AG04450 (cell line): Measurements from ENCODE around the gene USP49. TPM values are rescaled to one million over a fixed set of nuclear protein-coding genes. Genes with fewer than 3 reads are reported as not detected.

Experiments
- CTCF ChIA-PET: fragments of 300-600, 350-600 bp; formaldehyde crosslinking; extraction: SDS; loops from one replicate; lab custom pipeline; 2022; ENCODE audit warnings: antibody characterized with exemption, inconsistent platforms; lab: Charles Lee
- POLR2A ChIA-PET: fragments of 350-600 bp; formaldehyde crosslinking; extraction: SDS; loops from one replicate; lab custom pipeline; 2021; ENCODE audit warnings: antibody characterized with exemption, inconsistent platforms; lab: Yijun Ruan, JAX
- DNase-seq: peaks from one replicate; pipeline ENCODE4 v3.0.0-alpha.2; 2011; ENCODE audit warnings: low read depth, low spot score
- H3K27ac ChIP-seq: one replicate; pipeline ENCODE4 v1.5.1; 2012; ENCODE audit warnings: low read depth, low read length, control low read depth
- H3K27me3 ChIP-seq: one replicate; pipeline ENCODE4 v1.6.0; 2012; ENCODE audit warnings: low read length; ENCODE audit not compliant: control insufficient read depth, insufficient read depth
- H3K4me3 ChIP-seq: 2 replicates; pipeline ENCODE4 v1.5.1; 2011; ENCODE audit warnings: mild to moderate bottlenecking, low read depth, low read length, control low read depth
- H3K9me3 ChIP-seq: 2 replicates; pipeline ENCODE4 v1.5.1; 2012; ENCODE audit warnings: low read length; ENCODE audit not compliant: control insufficient read depth, insufficient read depth
- CTCF ChIP-seq: IDR thresholded peaks from 2 replicates; pipeline ENCODE4 v1.5.1; 2011; ENCODE audit warnings: low read depth, low read length, control low read depth, inconsistent platforms
- polyA plus RNA-seq: library from polyadenylated mRNA; depleted of rRNA; stranded (reverse); fragments of >200 nt; gene quantifications from 2 replicates; pipeline ENCODE4 v1.2.3, GENCODE V29; 2011

USP49 gene
- polyA plus RNA-seq, 1 experiment: 3.0 TPM

- CTCF ChIA-PET: interaction anchor here (0.5 to 3.1 kb wide), 86 partner anchors 8 to 1789 kb away, joined by 3 to 144 read pairs (median 5); partner anchors contain the start of genes CCND3, TAF8, TOMM6 and USP49
- peak; percentile 95 for TF ChIP-seq CTCF
- DNase-seq: peak; percentile 79
These were observed 25.9 kb upstream of the USP49 start, which contains the start of the genes BYSL and MED20 for GRCh38 chr6:41920921-41921711. Gene BYSL, plus strand, starts transcription at chr6:41921499. Its CDS starts 64 bp downstream, at chr6:41921563. Gene MED20, minus strand, starts transcription at chr6:41921139. Its CDS starts 121 bp downstream, at chr6:41921018.

DNA sequence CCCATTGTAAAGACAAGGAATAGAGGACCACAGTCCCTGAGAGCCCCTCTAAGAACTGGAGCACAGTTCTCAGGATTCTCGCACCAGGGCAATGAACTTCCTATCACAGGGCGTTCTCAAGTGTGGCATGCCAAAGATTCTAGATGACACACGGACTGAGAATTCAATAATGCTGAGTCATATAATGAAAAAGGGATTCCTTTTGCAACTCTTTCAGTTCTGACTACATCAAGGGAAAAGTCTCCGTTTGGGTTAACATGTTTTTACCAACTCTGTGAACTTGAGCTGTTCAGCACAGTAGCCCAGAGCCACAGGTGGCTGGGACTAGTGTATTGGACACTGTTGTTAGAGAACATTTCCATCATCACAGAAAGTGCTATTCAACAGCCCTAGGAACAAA lies 22.4 kb upstream of the USP49 start:
- TF ChIP-seq CTCF: no peak
- H3K4me3 ChIP-seq: no peak overlapping the region
- CTCF ChIA-PET: interaction anchor here (1.5 kb wide), 1 partner anchor 130 kb away, joined by 6 read pairs; the partner anchor contains the start of gene TOMM6
- H3K9me3 ChIP-seq: no peaks in the 10 kb centered on the region
- POLR2A ChIA-PET: interaction anchor here (1.0 kb wide), 1 partner anchor 15 kb away, joined by 3 read pairs; no protein-coding TSS in a partner anchor
- no peaks in the 10 kb centered on the region for H3K27me3 ChIP-seq
- peak; percentile 78 for DNase-seq
- peak overlapping the region; percentile 92 for H3K27ac ChIP-seq

More at GRCh38 chr6:41920921-41921711, 25.9 kb upstream of the USP49 start, which contains the start of the genes BYSL and MED20:
- POLR2A ChIA-PET: interaction anchor here (0.7 to 1.5 kb wide), 6 partner anchors 15 to 134 kb away, joined by 3 to 17 read pairs (median 6); partner anchors contain the start of genes TOMM6 and USP49
- no peaks in the 10 kb centered on the region for H3K27me3 ChIP-seq
- H3K9me3 ChIP-seq: no peaks in the 10 kb centered on the region
- H3K27ac ChIP-seq: peak within 1 kb of the TSS; percentile 95
- peak within 1 kb of the TSS; percentile 74 for H3K4me3 ChIP-seq

GRCh38 chr6:41914869-41915530 lies 19.8 kb upstream of the USP49 start:
- Histone ChIP-seq H3K27me3 (no peaks in the 10 kb centered on the region), H3K4me3 (no peak overlapping the region), H3K27ac (no peak overlapping the region), H3K9me3 (no peaks in the 10 kb centered on the region)
- TF ChIP-seq CTCF: no peak
- DNase-seq: no peak
- CTCF ChIA-PET: interaction anchor here (2.3 kb wide), 1 partner anchor 128 kb away, joined by 11 read pairs; the partner anchor contains the start of gene TOMM6
- POLR2A ChIA-PET: no interaction called here

- Histone ChIP-seq H3K9me3 (no peaks in the 10 kb centered on the region), H3K4me3 (no peak overlapping the region), H3K27me3 (no peaks in the 10 kb centered on the region), H3K27ac (no peak overlapping the region)
- ChIA-PET CTCF (interaction anchor here (2.3 kb wide), 1 partner anchor 127 kb away, joined by 11 read pairs; the partner anchor contains the start of gene TOMM6), POLR2A (no interaction called here)
- no peak for TF ChIP-seq CTCF
- DNase-seq: no peak
These were observed 19.2 kb upstream of the USP49 start for GRCh38 chr6:41914343-41914742.
